Muscle of arm (tissue), 12 donors: ENCODE results near the gene ADGRB3. TPM values are rescaled to one million over a fixed set of nuclear protein-coding genes. Genes with fewer than 3 reads are reported as not detected.
"Not testable (repeated sequence)": the region's sequence is repeated elsewhere in the genome, so short reads cannot be mapped to it uniquely, and the experiment has no call there.

Source experiments
- DNase-seq: peaks from one replicate; pipeline ENCODE4 v3.0.0-alpha.2; 2013
- polyA plus RNA-seq, 12 donors: library from polyadenylated mRNA; unstranded; fragments of 120-200 nt; gene quantifications; one replicate each; pipeline ENCODE4 v1.2.1, GENCODE V29; 2013; ENCODE audit not compliant: insufficient read length in 12 of 12

ADGRB3 gene
- polyA plus RNA-seq, 12 donors: 0.65 to 6.4 (median 1.3) TPM; not detected in 1

DNA sequence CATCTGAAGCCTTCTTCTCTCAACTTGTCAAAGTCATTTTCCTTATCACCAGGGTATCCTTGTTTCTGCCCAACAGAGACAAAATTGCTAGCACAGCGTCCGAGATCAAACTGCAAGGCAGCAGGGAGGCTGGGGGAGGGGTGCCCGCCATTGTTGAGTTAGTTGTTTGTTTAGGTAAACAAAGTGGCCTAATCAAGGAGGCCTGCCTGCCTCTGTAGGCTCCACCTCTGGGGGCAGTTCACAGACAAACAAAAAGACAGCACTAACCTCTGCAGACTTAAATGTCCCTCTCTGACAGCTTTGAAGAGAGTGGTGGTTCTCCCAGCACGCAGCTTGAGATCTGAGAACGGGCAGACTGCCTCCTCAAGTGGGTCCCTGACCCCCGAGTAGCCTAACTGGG is 155.0 kb downstream of the ADGRB3 start:
- not testable (repeated sequence) for DNase-seq

DNA sequence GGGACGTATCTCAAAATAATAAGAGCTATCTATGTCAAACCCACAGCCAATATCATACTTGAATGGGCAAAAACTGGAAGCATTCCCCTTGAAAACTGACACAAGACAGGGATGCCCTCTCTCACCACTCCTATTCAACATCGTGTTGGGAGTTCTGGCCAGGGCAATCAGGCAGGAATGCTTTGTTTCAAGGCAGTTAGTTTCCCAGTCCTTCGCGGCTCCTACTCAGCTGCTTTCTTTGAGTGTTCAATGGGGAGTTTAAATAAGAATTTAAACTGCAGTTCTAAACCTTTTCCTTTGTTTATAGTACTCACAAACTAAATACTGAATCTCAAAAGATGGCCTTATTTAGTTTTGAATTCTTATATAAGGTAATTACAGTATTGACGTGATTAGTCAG is 179.9 kb downstream of the ADGRB3 start:
- DNase-seq: not testable (repeated sequence)

DNA sequence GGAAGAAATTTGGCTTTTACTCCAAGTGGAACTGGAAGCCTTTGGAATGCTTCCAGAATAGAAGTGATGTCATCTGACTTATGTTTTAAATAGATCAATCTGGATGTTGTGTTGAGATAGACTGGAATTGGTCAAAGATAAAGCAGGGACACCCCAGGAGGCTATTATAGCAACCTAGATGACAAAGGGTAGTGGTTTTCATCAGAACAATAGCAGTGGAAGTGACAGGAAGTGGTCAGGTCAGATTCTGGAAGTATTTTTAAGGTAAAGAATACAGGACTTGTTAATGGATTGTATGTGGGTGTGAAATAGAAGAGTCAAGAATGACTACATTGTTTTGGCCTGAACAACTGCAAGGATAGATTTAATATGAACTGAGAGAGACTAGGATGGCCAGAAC is 191.4 kb downstream of the ADGRB3 start:
- no peak for DNase-seq

DNA sequence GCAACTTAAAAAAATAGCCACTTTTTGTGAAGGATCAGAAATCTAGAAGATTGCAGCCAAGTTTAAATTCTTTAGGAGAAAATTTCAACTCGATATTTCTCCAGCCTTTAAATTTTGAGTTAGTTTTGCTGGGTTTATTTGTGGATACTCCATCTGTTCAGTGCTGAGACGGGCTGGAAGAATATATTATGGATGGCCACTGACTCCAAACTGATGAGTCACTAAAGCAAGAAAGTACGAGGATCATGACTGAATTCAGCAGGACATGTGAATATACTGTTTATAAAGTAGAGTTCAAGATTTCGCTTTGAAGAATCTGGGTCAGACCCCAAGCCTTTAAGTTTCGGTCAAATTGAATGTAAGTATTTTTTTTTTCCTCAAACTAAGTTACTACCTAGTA is 199.5 kb downstream of the ADGRB3 start:
- DNase-seq: no peak

DNA sequence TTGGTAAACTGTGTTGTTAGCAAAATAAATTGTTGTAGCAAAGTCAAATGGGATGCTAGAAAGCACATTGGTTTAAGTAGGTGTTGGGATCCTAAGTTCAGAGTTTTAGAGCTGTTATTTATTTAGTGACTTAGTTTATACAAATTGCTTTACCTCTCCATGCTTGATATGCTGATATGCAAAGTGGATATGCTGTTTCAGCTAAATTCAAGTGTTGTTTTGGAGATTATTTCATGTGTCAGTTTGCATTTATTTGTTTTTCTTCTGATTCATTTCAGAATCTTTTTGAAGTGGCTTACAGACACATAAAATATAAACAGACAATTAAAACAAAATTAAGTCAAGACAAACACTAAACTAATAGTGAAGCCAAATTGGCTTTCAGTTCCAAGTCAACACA is 203.5 kb downstream of the ADGRB3 start:
- no peak for DNase-seq

DNA sequence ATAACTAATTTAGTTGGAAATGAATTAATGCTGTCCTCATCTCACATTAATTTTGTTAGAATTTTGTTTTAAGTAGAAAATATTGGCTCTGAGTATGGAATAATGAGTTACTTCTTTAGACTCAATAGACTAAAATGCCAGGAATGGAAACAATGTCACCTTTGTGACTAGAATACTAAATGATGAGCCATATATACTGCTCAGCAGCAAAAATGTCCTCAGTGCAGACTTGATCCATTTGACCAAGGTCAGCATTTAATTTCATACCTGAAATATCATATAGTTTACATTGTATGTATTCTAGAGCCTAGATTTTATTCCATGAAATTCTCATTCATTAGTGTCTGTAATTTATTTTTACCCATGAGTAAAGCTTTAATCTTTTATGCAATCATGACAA is 217.7 kb downstream of the ADGRB3 start:
- DNase-seq: no peak

DNA sequence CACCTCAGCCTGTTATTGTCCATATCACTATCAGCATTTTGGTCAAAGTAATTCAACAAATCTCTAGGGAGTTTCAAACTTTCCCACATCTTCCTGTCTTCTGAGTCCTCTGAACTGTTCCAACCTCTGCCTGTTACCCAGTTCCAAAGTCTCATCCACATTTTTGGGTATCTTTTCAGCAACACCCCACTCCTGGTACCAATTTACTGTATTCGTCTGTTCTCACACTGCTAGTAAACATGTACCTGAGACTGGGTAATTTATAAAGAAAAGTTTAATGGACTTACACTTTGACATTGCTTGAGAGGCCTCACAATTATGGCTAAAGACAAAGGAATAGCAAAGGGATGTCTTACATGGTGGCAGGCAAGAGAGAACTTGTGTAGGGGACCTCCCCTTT is 224.2 kb downstream of the ADGRB3 start:
- no peak for DNase-seq

DNA sequence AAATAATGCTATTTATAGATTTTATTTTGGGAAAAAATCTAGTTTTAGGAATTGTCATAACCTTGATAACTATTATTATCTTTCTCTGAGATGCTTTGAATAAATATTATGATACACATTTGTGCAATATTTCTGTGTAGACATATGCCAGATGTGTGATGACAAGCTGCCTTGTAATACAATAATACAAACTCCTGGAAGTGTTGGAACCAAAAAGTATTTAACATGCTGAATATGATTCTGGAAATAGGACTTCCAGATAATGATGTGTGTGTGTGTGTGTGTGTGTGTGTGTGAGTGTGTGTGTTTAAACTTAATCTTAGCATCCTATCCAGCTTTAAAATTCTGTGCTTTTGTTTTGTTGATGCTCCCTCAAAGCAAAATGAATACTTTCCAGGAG is 233.6 kb downstream of the ADGRB3 start:
- DNase-seq: no peak

DNA sequence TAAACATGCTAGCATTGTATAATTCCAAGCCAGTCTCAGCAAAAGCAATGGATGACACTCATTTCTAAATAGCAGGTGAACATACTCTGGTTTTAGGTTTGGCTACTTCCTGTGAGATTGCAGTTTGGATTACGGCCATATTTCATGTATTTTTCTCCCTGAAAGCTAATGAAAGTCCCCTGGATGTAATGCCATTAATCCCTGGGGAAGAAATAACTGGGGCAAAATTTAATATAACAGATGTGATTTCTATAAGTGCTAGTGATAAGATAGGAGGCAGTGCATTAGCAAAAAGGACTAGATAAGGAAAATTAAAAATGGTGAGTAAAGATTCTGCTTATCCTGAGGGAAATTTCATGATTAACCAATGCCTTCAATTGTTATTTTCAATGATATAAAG is 238.2 kb downstream of the ADGRB3 start:
- no peak for DNase-seq

DNA sequence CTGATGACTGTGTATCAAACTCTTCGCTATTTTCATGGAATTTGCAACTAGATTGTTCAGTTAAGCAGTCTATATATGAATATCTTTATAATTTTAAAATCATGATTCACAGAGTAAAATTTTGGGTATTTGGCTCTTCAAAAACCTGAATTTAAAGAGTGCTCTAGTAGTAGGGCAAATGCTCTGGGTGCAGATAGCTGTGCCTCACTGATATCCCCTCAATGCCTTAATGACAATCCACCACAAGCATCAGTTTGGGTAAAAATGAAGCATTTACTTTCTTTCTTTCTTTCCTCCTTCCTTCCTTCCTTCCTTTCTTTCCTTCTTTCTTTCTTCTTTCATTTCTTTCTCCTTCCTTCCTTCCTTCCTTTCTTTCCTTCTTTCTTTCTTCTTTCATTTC is 239.7 kb downstream of the ADGRB3 start:
- no peak for DNase-seq

DNA sequence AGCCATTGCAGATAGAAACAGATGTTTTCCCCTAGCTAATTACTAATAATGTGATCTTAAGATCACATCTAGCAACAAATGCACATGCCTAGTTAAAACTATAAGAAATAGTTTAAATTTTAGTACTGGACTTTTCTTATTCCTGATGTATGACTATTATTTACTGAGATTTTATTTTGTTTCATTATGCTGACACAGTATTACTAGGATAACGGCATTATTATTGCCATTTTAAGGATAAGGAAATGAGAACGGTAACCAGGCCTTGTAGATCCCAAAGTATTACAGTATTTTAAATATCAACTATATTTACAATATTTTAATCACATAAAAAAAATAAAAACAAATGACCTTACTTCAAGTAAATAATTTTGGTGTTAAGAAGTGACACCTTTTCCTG is 240.3 kb downstream of the ADGRB3 start:
- no peak for DNase-seq

DNA sequence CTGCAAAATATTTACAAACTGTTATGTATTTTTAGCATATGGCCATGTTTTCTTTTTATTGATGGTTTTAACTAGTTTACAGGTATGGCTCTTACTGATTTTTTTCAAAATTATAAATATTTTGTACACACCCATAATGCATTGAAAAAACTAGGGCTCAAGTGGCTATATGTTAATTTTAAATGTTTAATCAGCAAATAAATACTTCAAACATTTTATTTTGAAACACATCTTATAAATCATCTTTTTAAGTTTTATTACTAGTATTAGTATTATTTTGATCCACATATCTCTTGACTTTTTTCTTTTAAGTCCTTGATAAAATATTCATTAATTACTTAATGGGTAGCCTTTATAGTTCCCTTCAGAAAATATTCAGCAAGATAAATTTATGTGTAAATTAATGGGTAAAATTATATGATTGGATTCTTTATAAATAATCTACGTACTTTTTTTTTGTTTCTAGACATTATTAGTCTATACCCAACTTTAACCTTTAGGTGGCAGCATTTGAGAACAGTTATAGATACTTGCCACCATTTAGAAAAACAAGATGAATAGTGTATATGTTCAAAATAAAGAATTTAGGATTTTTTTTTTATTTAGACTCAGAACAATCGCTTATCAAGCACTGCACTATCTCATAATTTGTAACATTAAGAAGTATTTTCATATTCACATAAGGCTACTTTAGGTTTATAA is 241.9 kb downstream of the ADGRB3 start:
- peak; percentile 9 for DNase-seq

DNA sequence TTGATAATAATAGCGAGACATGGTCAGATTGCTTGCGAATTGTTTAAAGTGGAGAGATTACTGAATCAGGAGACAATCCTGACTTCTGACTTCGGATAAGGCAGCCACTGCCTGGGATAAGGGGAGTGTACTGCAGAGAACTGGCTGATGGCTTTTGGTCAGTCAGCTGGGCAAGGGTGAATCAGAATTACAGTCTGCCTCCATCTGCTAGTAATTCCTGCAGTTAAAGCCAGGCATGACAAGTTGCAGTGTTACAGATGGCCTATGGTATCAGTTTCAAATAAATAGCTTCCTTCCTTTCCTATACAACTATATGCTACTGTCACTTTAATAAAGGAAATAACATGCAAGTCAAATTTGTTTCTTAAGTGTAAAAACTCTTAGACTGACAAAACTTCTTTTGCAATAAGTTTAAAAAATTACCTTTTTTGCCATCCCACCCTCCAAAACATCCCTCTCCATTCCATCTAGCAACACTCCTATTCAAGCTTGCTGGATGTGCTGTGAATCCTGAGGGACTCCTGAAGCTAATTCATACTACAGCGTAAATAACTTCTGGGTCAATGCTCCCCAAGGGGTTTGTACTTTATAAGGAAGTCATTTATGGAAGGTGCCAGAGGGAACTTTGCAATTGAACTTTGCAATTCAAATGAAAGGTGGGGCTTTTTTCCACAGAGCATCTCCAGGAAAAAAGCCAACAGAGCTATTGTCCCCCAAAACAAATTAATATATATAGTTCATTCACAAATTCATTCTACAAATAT is 245.2 kb downstream of the ADGRB3 start:
- DNase-seq: peak; percentile 8

DNA sequence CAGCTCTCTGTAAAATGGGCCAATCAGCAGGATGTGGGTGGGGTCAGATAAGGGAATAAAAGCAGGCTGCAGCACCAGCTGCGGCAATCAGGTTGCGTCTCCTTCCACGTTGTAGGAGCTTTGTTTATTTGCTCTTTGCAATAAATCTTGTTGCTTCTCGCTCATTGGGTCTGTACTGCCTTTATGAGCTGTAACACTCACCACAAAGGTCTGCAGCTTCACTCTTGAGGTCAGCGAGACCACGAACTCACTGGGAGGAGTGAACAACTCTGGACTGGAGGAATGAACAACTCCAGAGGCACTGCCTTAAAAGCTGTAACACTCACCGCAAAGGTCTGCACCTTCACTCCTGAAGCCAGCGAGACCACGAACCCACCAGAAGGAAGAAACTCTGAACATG is 248.2 kb downstream of the ADGRB3 start:
- DNase-seq: not testable (repeated sequence)

DNA sequence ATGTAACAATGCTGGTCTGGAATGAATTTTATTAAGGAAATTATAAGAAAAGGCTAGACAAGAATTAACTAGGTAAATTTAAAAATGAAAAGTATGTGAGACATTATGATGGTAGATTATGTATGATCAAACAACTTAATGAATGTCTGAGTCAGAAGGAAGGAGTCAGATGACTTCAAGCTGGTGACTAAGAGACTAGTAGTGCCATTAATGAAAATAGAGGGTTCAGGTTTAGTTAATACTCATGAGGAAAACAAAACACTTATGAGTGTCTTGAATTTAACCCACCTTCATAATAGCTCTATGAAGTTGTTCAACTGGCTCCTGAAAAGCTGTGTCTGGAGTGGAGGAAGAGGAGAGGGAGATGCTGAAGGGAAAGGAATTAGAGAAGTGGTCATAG is 256.3 kb downstream of the ADGRB3 start:
- no peak for DNase-seq

DNA sequence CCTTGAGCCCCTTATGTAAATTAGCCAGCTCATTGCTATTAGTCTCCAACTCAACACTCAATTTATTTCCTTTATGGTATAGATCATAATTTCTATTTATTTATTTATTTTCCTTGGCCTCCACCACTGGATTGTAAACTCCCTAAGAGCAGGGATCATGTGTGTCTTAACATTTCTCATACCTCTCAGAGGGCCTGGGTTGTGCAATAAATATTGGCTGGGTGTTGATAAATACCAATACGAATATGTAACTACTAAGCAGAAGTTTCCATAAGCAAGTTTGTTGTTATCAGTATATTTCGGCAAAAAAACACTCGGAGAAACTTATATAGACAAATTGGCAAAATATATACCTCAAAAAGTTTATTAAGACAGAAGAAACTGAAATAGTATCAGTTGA is 257.4 kb downstream of the ADGRB3 start:
- DNase-seq: peak; percentile 4

DNA sequence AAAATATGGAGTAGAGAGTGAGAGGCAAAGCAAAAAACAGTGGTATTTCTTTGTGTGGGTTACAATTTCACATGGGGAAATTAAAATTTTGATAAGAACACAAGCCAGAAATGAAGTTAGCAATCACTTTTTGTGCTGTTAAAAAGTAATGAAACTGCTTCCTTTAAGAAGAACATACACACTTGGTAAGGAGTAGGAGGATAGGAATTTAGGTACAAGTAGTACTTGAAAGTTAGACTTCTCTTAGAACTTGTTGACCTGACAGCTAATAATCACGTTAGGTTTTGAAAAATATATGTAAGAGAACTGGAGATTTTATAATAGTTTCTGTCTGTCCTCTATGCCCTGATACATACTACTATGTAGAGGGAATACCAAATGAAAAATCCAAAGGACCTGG is 260.8 kb downstream of the ADGRB3 start:
- DNase-seq: no peak

DNA sequence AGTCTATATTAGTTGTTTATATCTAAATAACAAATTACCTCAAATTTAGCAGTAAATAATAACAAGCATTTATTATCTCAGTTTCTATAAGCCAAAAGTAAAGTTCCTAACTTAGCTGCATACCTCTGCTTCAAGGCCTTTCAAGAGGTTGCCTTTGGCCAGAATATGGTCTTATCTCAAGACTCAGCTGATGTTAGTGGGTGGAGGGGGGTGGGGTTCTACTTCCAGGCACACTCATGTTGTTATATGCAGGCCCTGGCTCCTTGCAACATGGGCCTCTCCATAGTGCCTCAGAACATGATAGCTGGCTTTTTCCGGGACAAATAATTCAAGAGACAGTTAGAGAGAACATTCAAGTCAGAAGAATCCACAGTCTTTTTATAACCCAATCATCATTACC is 266.0 kb downstream of the ADGRB3 start:
- no peak for DNase-seq

DNA sequence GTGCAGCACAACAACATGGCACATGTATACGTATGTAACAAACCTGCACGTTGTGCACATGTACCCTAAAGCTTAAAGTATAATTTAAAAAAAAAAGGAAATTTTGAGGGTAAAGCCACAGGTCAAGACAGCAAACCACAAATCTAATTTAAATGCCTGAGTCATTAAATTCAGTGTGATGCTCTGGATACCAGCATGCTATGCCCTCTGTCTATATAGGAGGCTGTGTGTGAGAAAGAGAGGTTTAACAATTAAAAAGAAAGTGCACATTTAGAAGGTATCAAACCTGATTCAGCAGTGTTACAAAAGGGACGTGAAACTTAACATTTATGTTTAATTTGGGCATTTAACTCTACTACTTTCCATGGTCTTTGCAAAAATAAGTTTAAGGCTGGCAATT is 276.3 kb downstream of the ADGRB3 start:
- DNase-seq: no peak

DNA sequence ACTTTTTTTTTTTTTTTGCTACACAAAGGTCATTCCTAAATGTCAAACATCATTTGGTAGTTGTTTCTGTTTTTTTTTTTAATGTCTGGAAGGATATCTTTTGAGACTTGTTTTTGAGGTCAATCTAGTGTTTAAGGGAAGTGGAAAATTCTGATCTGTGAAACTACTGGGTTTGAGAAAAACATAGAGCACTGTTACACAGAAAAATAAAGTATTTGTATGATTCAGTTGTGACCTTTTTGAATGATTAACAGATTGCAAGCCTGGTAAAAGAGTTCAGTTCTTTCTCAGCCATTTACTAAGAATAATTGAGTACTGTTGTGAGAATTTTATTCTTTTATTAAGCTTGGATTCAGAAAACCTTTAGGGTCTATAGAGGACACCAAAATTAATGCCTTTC is 276.7 kb downstream of the ADGRB3 start:
- DNase-seq: no peak

DNA sequence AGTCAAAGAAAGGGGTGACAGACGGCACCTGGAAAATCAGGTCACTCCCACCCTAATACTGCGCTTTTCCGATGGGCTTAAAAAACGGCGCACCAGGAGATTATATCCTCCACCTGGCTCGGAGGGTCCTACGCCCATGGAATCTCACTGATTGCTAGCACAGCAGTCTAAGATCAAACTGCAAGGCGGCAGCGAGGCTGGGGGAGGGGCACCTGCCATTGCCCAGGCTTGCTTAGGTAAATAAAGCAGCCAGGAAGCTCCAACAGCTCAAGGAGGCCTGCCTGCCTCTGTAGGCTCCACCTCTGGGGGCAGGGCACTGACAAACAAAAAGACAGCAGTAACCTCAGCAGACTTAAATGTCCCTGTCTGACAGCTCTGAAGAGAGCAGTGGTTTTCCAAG is 277.7 kb downstream of the ADGRB3 start:
- not testable (repeated sequence) for DNase-seq

DNA sequence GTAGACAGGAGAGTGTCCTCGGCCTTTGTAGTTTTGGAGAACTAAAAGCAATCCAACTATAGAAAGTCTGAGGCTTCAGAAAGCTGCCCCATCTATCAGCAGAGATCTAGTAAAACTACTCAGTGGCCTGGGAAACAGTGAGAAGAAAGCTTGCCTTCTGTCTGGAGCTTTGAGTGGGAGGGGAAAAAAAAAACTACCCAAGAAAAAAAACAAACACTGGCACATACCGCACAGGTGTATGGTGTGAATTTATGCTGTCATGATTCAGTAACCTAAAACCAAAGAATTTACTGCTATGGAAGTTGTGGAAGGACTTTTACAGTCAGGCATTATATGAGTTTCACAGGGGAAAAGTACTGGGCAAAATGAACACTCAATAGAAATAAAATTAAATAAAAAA is 280.5 kb downstream of the ADGRB3 start:
- DNase-seq: no peak

DNA sequence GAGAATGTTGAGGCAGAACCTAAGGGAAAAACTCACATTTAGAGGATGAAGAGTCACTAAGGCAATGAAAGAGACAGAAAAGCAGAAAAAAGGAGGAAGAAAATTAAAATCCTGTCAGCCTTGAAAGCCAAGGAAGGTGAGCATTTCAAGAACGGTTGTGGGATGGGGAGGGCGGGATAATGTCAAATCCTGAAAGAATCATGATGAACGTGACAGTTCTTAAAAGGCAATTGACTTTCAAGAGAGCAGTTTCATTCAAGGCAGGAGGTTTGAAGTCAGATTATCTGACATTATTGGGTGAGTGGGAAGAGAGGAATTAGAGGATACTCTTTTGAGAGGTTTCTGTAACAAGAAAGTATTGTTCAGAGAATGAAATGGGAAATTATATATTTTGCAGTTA is 284.5 kb downstream of the ADGRB3 start:
- DNase-seq: no peak

DNA sequence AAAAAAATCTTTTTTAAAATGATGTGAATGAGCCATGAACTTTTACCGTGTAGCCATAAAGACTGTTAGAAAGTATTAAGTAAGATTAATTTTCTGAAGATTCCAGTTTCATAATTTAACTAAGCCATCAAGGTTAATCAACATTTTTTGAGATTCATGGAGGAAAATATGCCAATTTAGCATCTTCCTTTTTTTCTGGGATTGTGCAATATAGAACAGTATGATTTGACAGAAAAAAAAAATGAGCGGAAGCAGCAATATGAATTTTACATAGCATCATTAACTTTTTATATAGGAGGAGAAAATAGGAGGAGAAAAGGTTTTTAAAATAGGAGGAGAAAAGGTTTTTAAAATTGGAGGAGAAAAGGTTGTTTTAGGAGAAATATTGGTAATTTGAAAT is 306.3 kb downstream of the ADGRB3 start:
- no peak for DNase-seq
